Adrenal gland (tissue), 12 donors: Measurements from ENCODE around the gene ITFG1. TPM values are rescaled to one million over a fixed set of nuclear protein-coding genes. Genes with fewer than 3 reads are reported as not detected.
"Not testable (repeated sequence)": the region's sequence is repeated elsewhere in the genome, so short reads cannot be mapped to it uniquely, and the experiment has no call there.

ENCODE experiments used
- DNase-seq, 7 donors: peaks; one replicate each; pipeline ENCODE4 v3.0.0-alpha.2; 2019 to 2020
- H3K27ac ChIP-seq, 5 donors: fragments of 200-600 bp; sonication (generic) in 4 of 5; 1 replicate in 3 of 5; 2 replicates in 2 of 5; pipeline versions ENCODE4 v1.5.1 to v1.8.0; 2016 to 2020; ENCODE audit warnings: mild to moderate bottlenecking in 1 of 5
- H3K27me3 ChIP-seq: fragments of 200-600 bp; 2 replicates; pipeline ENCODE4 v1.8.0; 2021
- H3K36me3 ChIP-seq, 2 donors: fragments of 200-600 bp; replicated peaks in 1 of 2; 1 replicate in 1 of 2; 2 replicates in 1 of 2; pipeline versions ENCODE4 v1.5.1 to v1.8.0; 2018 to 2022
- H3K4me1 ChIP-seq, 2 donors: fragments of 200-600 bp; replicated peaks in 1 of 2; 1 replicate in 1 of 2; 2 replicates in 1 of 2; pipeline versions ENCODE4 v1.5.1 to v1.8.0; 2018 to 2021
- H3K4me3 ChIP-seq, 4 donors: fragments of 200-600 bp; sonication (generic) in 3 of 4; one replicate each; pipeline ENCODE4 v1.5.1; 2016 to 2018
- H3K9me3 ChIP-seq, 3 donors: fragments of 200-600 bp; sonication (generic) in 1 of 3; replicated peaks in 1 of 3; 1 replicate in 2 of 3; 2 replicates in 1 of 3; pipeline versions ENCODE4 v1.5.1 to v1.8.0; 2016 to 2021
- POLR2A ChIP-seq, 2 donors: fragments of 450-650 bp; IDR thresholded peaks; one replicate each; pipeline ENCODE4 v1.6.1; 2017; ENCODE audit warnings: antibody characterized with exemption in 2 of 2, mild to moderate bottlenecking in 2 of 2, moderate library complexity in 1 of 2
- WGBS, 4 donors: extraction: QIAGEN DNeasy Blood & Tissue Kit in 2 of 4; methylation state at CpG; one replicate each; pipeline versions ENCODE4 v1.1.5 to v1.1.7; 2013 to 2017; 5-methylcytosine and 5-hydroxymethylcytosine counted together
- intact Hi-C, 2 donors: fragments of 100-400 bp; cut with DNase I; formaldehyde crosslinking; loops; one replicate each; pipeline versions ENCODE4 v1.14.1 to v1.15.0; 2022 to 2023
- polyA plus RNA-seq, 3 donors: library from polyadenylated mRNA; stranded (reverse); fragments of 200-250 nt in 2 of 3; fragments of 350-450 nt in 1 of 3; fragmentation: Illumina TruSeq in 1 of 3; extraction: RNeasy Lipid Tissue Mini Kit (QIAGEN cat#74804) in 1 of 3; gene quantifications; one replicate each; pipeline ENCODE4 v1.2.3, GENCODE V29; 2013 to 2014
- total RNA-seq, 9 donors: library from RNA; depleted of rRNA in 4 of 9; stranded (reverse); fragments of >200 nt in 4 of 9; fragments of 120-200 nt in 1 of 9; fragmentation: NEBNext Ultra II Directional in 1 of 9; extraction: Animal tissue kit (Norgen Biotek cat#: 25700) in 1 of 9; gene quantifications; one replicate each; pipeline versions ENCODE4 v1.1.0 to v1.2.4, GENCODE V29; 2013 to 2023
- TF ChIP-seq, protein P1 (sequence below), 6 experiments: fragments of 450-650 bp in 4 of 6; fragments of 200-600 bp in 2 of 6; sonication (generic) in 1 of 6; IDR thresholded peaks; 1 replicate in 5 of 6; 2 replicates in 1 of 6; pipeline versions ENCODE4 v1.5.1 to v1.8.0; 2016 to 2021; ENCODE audit warnings: antibody characterized with exemption in 6 of 6, mild to moderate bottlenecking in 2 of 6, moderate library complexity in 1 of 6
- donor health status: healthy with polysubstance abuse.
- donor health status: Bipolar disorder and iron deficiency.
- donor health status: DM: yes; HTN: yes; CAD: no.
- donor health status: DM: no; HTN: no; CAD: no.
- donor health status: DM: no; HTN: no; CAD: no.
- donor health status: DM: yes; HTN: yes; CAD: no.

The ITFG1 gene
- total and polyA plus RNA-seq, 12 donors, result 8.4 to 246 (median 84.4) TPM

DNA sequence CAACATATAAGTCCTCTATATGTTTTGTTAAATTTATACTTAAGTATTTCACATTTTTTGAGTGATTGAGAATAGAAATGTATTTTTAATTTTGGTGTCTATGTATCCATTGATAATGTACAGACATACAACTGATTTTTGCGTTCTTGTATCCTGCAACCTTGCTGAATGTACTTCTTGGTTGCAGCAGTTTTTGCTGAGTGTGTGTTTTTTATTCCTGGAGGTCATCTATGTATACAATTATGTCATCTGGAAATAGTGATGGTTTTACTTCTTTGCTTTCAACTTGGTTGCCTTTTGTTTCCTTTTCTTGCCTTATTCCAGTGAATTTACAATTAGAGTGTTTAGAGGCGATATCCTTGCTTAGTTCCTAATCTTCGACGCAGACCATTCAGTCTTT is 249.6 kb downstream of the ITFG1 start:
- WGBS, 4 donors, result 90 to 95% (median 92%) methylated on average over 4 of the region's 4 CpGs
- Histone ChIP-seq H3K4me1 (no peaks in the 10 kb centered on the region), H3K9me3 (no peaks in the 10 kb centered on the region), H3K4me3 (no peak overlapping the region), H3K36me3 (no peaks in the 10 kb centered on the region), H3K27ac (no peak overlapping the region), H3K27me3 (no peaks in the 10 kb centered on the region)
- DNase-seq, result no peak
- TF ChIP-seq, protein P1, sequence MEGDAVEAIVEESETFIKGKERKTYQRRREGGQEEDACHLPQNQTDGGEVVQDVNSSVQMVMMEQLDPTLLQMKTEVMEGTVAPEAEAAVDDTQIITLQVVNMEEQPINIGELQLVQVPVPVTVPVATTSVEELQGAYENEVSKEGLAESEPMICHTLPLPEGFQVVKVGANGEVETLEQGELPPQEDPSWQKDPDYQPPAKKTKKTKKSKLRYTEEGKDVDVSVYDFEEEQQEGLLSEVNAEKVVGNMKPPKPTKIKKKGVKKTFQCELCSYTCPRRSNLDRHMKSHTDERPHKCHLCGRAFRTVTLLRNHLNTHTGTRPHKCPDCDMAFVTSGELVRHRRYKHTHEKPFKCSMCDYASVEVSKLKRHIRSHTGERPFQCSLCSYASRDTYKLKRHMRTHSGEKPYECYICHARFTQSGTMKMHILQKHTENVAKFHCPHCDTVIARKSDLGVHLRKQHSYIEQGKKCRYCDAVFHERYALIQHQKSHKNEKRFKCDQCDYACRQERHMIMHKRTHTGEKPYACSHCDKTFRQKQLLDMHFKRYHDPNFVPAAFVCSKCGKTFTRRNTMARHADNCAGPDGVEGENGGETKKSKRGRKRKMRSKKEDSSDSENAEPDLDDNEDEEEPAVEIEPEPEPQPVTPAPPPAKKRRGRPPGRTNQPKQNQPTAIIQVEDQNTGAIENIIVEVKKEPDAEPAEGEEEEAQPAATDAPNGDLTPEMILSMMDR (IDR thresholded peaks at IDR 0.05), result no peak
- TF ChIP-seq POLR2A (IDR thresholded peaks at IDR 0.05), result no peak
- intact Hi-C loops, result no loop called here

DNA sequence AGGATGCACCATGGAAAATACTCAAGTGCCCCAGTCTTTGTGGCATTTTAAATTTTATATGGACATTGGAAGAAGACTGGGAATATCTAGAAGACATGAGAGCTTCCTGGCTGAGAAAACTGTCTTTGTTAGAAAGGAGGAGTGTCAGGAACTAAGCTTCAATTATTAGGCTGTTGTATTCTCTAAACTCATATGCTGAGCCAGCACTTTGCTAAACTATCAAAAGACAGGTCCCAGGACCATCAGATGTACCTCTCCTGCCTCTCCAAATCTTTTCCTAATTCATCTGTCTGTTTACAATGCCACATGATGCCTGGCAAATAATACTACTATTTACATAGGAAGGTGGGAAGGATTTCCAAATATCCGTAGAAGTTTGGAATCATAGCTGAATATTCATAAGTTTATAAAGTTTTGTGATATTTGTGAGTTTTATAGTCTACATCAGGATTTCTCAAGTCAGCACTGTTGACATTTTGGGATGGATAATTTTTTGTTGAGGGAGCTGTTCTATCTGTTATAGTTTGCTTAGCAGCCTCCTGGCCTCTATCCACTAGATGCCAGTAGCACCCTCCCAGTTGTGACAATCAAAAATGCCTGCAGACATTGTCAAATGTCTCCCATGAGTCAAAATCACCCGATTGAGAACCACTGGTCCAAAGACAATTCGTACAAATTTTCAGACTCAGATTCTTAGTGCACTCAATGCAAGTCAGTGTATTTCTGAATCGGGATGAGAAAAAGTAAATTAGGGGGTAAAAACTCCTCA is 255.9 kb downstream of the ITFG1 start:
- 78 to 89% (median 84%) methylated on average over 4 of the region's 4 CpGs for WGBS, 4 donors
- Histone ChIP-seq H3K27ac (no peak overlapping the region), H3K36me3 (no peaks in the 10 kb centered on the region), H3K4me3 (no peak overlapping the region), H3K9me3 (no peaks in the 10 kb centered on the region), H3K4me1 (no peaks in the 10 kb centered on the region), H3K27me3 (no peaks in the 10 kb centered on the region)
- TF ChIP-seq, protein P1 (IDR thresholded peaks at IDR 0.05), result no peak
- no peak for TF ChIP-seq POLR2A (IDR thresholded peaks at IDR 0.05)
- no peak for DNase-seq
- intact Hi-C loops, result no loop called here

DNA sequence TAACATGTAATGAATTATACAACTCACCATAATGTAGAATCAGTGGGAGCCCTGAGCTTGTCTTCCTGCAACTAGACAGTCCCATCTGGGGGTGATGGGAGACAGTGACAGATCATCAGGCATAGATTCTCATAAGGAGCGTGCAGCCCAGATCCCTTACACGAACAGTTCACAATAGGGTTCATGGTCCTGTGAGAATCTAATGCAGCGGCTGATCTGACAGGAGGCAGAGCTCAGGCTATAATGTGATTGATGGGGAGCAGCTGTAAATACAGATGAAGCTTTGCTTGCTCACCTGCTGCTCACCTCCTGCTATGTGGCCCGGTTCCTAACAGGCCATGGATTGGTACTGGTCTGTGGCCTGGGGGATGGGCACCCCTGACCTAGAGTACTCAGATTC is 257.4 kb downstream of the ITFG1 start:
- intact Hi-C loops, H3K4me1 ChIP-seq, DNase-seq: not testable (repeated sequence)

DNA sequence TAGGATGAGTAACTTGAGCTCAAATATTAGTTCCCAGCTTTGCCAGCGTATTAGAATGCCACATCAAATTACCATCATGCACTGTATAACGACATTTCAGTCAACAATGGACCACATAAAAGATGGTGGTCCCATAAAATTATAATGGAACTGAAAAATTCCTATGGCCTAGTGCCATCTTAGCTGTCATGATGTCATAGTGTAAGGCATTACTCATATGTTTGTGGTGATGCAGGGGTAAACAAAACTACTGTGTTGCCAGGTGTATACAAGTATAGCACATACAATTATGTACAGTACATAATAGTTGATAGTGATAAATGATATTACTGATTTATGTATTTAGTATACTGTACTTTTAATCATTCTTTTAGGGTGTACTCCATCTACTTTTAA is 262.7 kb downstream of the ITFG1 start:
- no peak for DNase-seq
- 96 to 100% (median 98%) methylated on average over 2 of the region's 2 CpGs for WGBS, 4 donors

More for the DNA sequence above, 257.4 kb downstream of the ITFG1 start:
- H3K27me3 ChIP-seq, H3K4me3 ChIP-seq, H3K27ac ChIP-seq, H3K9me3 ChIP-seq, H3K36me3 ChIP-seq: not testable (repeated sequence)
- 89 to 94% (median 91%) methylated on average over 2 to 4 of the region's 4 CpGs for WGBS, 4 donors

More for the DNA sequence above, 262.7 kb downstream of the ITFG1 start:
- Histone ChIP-seq H3K4me1 (no peaks in the 10 kb centered on the region), H3K27me3 (no peaks in the 10 kb centered on the region), H3K36me3 (no peaks in the 10 kb centered on the region), H3K9me3 (no peaks in the 10 kb centered on the region), H3K4me3 (no peak overlapping the region), H3K27ac (no peak overlapping the region)
- no peak for TF ChIP-seq POLR2A (IDR thresholded peaks at IDR 0.05)
- TF ChIP-seq, protein P1 (IDR thresholded peaks at IDR 0.05), result no peak
- intact Hi-C loops, result no loop called here
